Activated CD8-positive, alpha-beta T cell treated with anti-CD3 and anti-CD28 coated beads, Interleukin-2, amount 10 ng/mL, durations not matched to agents 7 days and 5 days (primary cell): Measurements from ENCODE around the gene CIDEA. TPM values are rescaled to one million over a fixed set of nuclear protein-coding genes. Genes with fewer than 3 reads are reported as not detected.

Source experiments
- ATAC-seq: fragments of 150-1000 bp; cut with Tn5 transposase; one replicate; pipeline ENCODE4 v1.10.0; 2021; ENCODE audit warnings: moderate library complexity
- CTCF ChIA-PET: fragments of 350-600 bp; sonication (Branson Sonifier 250); formaldehyde crosslinking; loops from one replicate; lab custom pipeline; 2021; ENCODE audit warnings: antibody characterized with exemption; lab: Charles Lee
- POLR2A ChIA-PET: fragments of 350-600 bp; sonication (Branson Sonifier 250); formaldehyde crosslinking; loops from one replicate; lab custom pipeline; 2021; ENCODE audit warnings: antibody characterized with exemption; lab: Charles Lee
- DNase-seq: peaks from one replicate; pipeline ENCODE4 v3.0.0-alpha.2; 2020
- H3K27ac Mint-ChIP-seq: one replicate; pipeline ENCODE4 v1.8.0; 2021; ENCODE audit warnings: mild to moderate bottlenecking, mixed read lengths
- H3K27me3 Mint-ChIP-seq: one replicate; pipeline ENCODE4 v1.8.0; 2021; ENCODE audit warnings: low read depth, mixed read lengths
- H3K36me3 Mint-ChIP-seq: one replicate; pipeline ENCODE4 v1.8.0; 2021; ENCODE audit warnings: low read depth, mixed read lengths
- H3K4me1 Mint-ChIP-seq: one replicate; pipeline ENCODE4 v1.8.0; 2021; ENCODE audit warnings: low read depth, mixed read lengths
- H3K4me3 Mint-ChIP-seq: one replicate; pipeline ENCODE4 v1.8.0; 2021; ENCODE audit warnings: mild to moderate bottlenecking, mixed read lengths
- H3K9me3 Mint-ChIP-seq: one replicate; pipeline ENCODE4 v1.8.0; 2022; ENCODE audit warnings: mixed read lengths; ENCODE audit not compliant: insufficient read depth
- total RNA-seq, 2 experiments: library from RNA; stranded (reverse); gene quantifications; one replicate each; pipeline ENCODE4 v1.2.3, GENCODE V29; 2021

Gene CIDEA
- total RNA-seq, 2 experiments from 2014 or later, result not detected

GRCh38 chr18:12245793-12246135, 8.4 kb upstream of the CIDEA start:
- DNase-seq (no peak), ATAC-seq (no peak)
- Mint-ChIP-seq H3K4me1 (no peaks in the 10 kb centered on the region), H3K4me3 (no peak overlapping the region), H3K27me3 (peaks cover 15% of the 10 kb centered on the region), H3K36me3 (no peaks in the 10 kb centered on the region), H3K27ac (no peak overlapping the region), H3K9me3 (no peaks in the 10 kb centered on the region)
- CTCF ChIA-PET, result interaction anchor here (1.2 kb wide), 1 partner anchor 9 kb away, joined by 4 read pairs; no protein-coding TSS in a partner anchor
- POLR2A ChIA-PET, result no interaction called here

- Mint-ChIP-seq H3K36me3 (no peaks in the 10 kb centered on the region), H3K27ac (no peak overlapping the region), H3K9me3 (no peaks in the 10 kb centered on the region), H3K4me3 (no peak overlapping the region), H3K4me1 (no peaks in the 10 kb centered on the region), H3K27me3 (peaks cover 14% of the 10 kb centered on the region)
- ATAC-seq (no peak), DNase-seq (no peak)
- ChIA-PET POLR2A (no interaction called here), CTCF (interaction anchor here (1.6 kb wide), 1 partner anchor 10 kb away, joined by 4 read pairs; no protein-coding TSS in a partner anchor)
These were observed 7.0 kb upstream of the CIDEA start for GRCh38 chr18:12246849-12247808.

- Mint-ChIP-seq H3K36me3 (no peaks in the 10 kb centered on the region), H3K9me3 (no peaks in the 10 kb centered on the region), H3K27ac (no peak overlapping the region), H3K27me3 (peaks cover 19% of the 10 kb centered on the region), H3K4me3 (no peak overlapping the region), H3K4me1 (no peaks in the 10 kb centered on the region)
- DNase-seq, result no peak
- ChIA-PET CTCF (interaction anchor here (1.6 kb wide), 1 partner anchor 11 kb away, joined by 4 read pairs; no protein-coding TSS in a partner anchor), POLR2A (no interaction called here)
- no peak for ATAC-seq
These were observed 6.2 kb upstream of the CIDEA start for GRCh38 chr18:12247946-12248345.

- ATAC-seq (no peak), DNase-seq (no peak)
- Mint-ChIP-seq H3K36me3 (no peaks in the 10 kb centered on the region), H3K4me1 (no peaks in the 10 kb centered on the region), H3K9me3 (no peaks in the 10 kb centered on the region), H3K27me3 (peaks cover 29% of the 10 kb centered on the region), H3K27ac (no peak overlapping the region), H3K4me3 (no peak overlapping the region)
- ChIA-PET CTCF (no interaction called here), POLR2A (no interaction called here)
These were observed 5.0 kb upstream of the CIDEA start for GRCh38 chr18:12248926-12249720.

- H3K9me3 Mint-ChIP-seq, result no peaks in the 10 kb centered on the region
- no peak overlapping the region for H3K27ac Mint-ChIP-seq
- H3K4me3 Mint-ChIP-seq, result no peak overlapping the region
- ATAC-seq (no peak), DNase-seq (no peak)
- no peaks in the 10 kb centered on the region for H3K4me1 Mint-ChIP-seq
- CTCF ChIA-PET, result no interaction called here
- peaks cover 47% of the 10 kb centered on the region for H3K27me3 Mint-ChIP-seq
- no peaks in the 10 kb centered on the region for H3K36me3 Mint-ChIP-seq
- POLR2A ChIA-PET, result no interaction called here
These were observed 2.9 kb upstream of the CIDEA start for GRCh38 chr18:12251311-12251710.

GRCh38 chr18:12252061-12252460, 2.1 kb upstream of the CIDEA start:
- ATAC-seq (no peak), DNase-seq (no peak)
- Mint-ChIP-seq H3K27me3 (peaks cover 51% of the 10 kb centered on the region), H3K27ac (no peak overlapping the region), H3K4me1 (no peaks in the 10 kb centered on the region), H3K4me3 (no peak overlapping the region), H3K9me3 (no peaks in the 10 kb centered on the region), H3K36me3 (no peaks in the 10 kb centered on the region)
- ChIA-PET POLR2A (no interaction called here), CTCF (interaction anchor here (0.8 kb wide), 1 partner anchor 16 kb away, joined by 3 read pairs; no protein-coding TSS in a partner anchor)

GRCh38 chr18:12253027-12253426, 1.1 kb upstream of the CIDEA start:
- ATAC-seq, result no peak
- ChIA-PET CTCF (no interaction called here), POLR2A (no interaction called here)
- Mint-ChIP-seq H3K9me3 (no peaks in the 10 kb centered on the region), H3K36me3 (no peaks in the 10 kb centered on the region), H3K27me3 (peaks cover 53% of the 10 kb centered on the region), H3K4me3 (no peak overlapping the region), H3K27ac (no peak overlapping the region), H3K4me1 (no peaks in the 10 kb centered on the region)
- DNase-seq, result no peak

- peaks cover 53% of the 10 kb centered on the region for H3K27me3 Mint-ChIP-seq
- H3K4me1 Mint-ChIP-seq, result no peaks in the 10 kb centered on the region
- no peak overlapping the region for H3K4me3 Mint-ChIP-seq
- POLR2A ChIA-PET, result no interaction called here
- no peak overlapping the region for H3K27ac Mint-ChIP-seq
- ATAC-seq, result no peak
- H3K9me3 Mint-ChIP-seq, result no peaks in the 10 kb centered on the region
- no peak for DNase-seq
- no peaks in the 10 kb centered on the region for H3K36me3 Mint-ChIP-seq
- CTCF ChIA-PET, result no interaction called here
These were observed 462 bp upstream of the CIDEA start for GRCh38 chr18:12253663-12254135.

GRCh38 chr18:12254820-12255511, 805 bp downstream of the CIDEA start:
- CTCF ChIA-PET, result no interaction called here
- DNase-seq (no peak), ATAC-seq (no peak)
- no peaks in the 10 kb centered on the region for H3K36me3 Mint-ChIP-seq
- H3K4me3 Mint-ChIP-seq, result no peak overlapping the region
- no peaks in the 10 kb centered on the region for H3K9me3 Mint-ChIP-seq
- POLR2A ChIA-PET, result no interaction called here
- H3K27me3 Mint-ChIP-seq, result peaks cover 50% of the 10 kb centered on the region
- no peak overlapping the region for H3K27ac Mint-ChIP-seq
- H3K4me1 Mint-ChIP-seq, result no peaks in the 10 kb centered on the region

GRCh38 chr18:12255626-12256026, 1.5 kb downstream of the CIDEA start:
- POLR2A ChIA-PET, result no interaction called here
- H3K4me1 Mint-ChIP-seq, result no peaks in the 10 kb centered on the region
- DNase-seq (no peak), ATAC-seq (no peak)
- CTCF ChIA-PET, result no interaction called here
- no peak overlapping the region for H3K27ac Mint-ChIP-seq
- H3K27me3 Mint-ChIP-seq, result peaks cover 48% of the 10 kb centered on the region
- no peak overlapping the region for H3K4me3 Mint-ChIP-seq
- no peaks in the 10 kb centered on the region for H3K9me3 Mint-ChIP-seq
- H3K36me3 Mint-ChIP-seq, result no peaks in the 10 kb centered on the region

- no peak overlapping the region for H3K4me3 Mint-ChIP-seq
- H3K4me1 Mint-ChIP-seq, result no peaks in the 10 kb centered on the region
- ATAC-seq, result no peak
- no peaks in the 10 kb centered on the region for H3K36me3 Mint-ChIP-seq
- peaks cover 43% of the 10 kb centered on the region for H3K27me3 Mint-ChIP-seq
- ChIA-PET POLR2A (no interaction called here), CTCF (no interaction called here)
- DNase-seq, result no peak
- no peak overlapping the region for H3K27ac Mint-ChIP-seq
- H3K9me3 Mint-ChIP-seq, result no peaks in the 10 kb centered on the region
These were observed 2.8 kb downstream of the CIDEA start for GRCh38 chr18:12256951-12257350.
